HG02884 (cell line): Measurements from ENCODE around the gene ERF.

ENCODE experiments used
- ATAC-seq: cut with Tn5 transposase; IDR thresholded peaks from one replicate; pipeline ENCODE4 v1.9.1; 2021; ENCODE audit warnings: mild to moderate bottlenecking, moderate library complexity; ENCODE audit not compliant: unreplicated experiment

The ERF gene

DNA sequence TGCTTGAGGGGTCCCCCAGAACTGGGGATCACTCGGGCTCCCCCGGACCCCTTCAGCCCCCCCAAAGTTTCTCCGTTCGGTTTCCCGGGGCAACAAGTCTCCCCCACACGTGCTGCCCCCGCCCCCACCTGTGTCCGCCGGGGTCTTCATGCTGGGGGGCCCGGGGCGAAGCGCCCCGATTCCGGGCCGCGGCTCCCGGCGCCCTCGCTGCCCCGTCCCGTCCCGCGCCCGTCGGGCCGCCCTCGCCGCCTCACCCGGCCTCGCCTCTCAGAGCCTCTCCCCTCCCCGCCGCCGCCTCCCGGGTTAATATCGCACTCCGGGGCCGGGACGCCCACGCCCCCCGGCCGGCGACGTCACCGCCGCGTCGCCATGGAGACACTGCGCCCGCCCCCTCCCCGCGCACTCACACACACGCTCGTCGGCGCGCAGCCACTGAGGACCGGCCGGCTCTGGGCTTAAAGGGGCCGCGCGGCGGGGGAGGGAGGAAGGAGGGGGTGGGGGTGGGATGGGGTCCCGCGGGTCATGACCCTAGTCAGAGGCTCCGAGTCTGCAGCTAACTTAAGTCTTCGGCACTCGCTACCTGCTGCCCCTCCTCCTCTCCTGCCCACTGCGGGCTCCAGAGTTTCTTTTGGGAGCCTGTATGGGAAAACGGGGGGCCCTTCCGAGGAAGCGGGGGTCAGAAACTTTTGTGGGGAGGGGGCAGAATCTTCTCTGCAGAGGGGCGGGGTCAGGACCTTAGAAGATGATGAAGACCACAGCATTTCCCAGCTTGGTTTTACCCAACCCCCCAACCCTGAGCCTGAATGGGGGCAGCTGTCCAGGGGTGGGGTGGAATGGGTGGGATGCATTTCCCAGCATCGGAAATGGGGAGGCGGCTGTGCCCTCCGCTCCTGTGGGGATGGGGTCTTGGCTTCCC lies at the start of gene ERF:
TSS of gene ERF (minus strand) at position 279 of the 916 bp plus-strand sequence. CDS start at position 150, 129 bp downstream.
- peak; percentile 51 for ATAC-seq

- no peak for ATAC-seq
Observed at GRCh38 chr19:42303876-42304275, 48.9 kb upstream of the ERF start.

DNA sequence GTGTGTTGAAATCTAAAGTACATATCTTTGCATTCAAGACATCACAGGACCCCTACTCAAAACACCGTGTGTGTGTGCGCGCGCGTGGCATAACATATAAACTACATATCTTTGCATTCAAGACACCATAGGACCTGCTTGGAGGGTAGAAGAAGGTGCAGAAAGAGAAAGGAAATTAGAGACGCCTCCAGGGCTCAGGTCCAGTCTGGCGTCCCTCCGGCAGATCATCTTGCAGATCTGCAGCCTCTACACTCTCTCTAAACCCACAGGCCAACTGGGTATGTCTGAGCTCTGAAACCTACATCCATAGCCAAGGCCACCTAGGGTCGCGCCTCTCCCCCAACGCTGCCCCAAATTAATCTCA lies 48.2 kb upstream of the ERF start:
- ATAC-seq = no peak

GRCh38 chr19:42301646-42302203 lies 46.8 kb upstream of the ERF start, which contains the start of gene PRR19:
Gene PRR19, plus strand, starts transcription at chr19:42302132. Its CDS starts 7,453 bp downstream, at chr19:42309585.
- peak; percentile 14 for ATAC-seq

GRCh38 chr19:42297039-42297438 lies 42.1 kb upstream of the ERF start:
- no peak for ATAC-seq

- no peak for ATAC-seq
Observed at GRCh38 chr19:42295831-42296525, 41.0 kb upstream of the ERF start.

DNA sequence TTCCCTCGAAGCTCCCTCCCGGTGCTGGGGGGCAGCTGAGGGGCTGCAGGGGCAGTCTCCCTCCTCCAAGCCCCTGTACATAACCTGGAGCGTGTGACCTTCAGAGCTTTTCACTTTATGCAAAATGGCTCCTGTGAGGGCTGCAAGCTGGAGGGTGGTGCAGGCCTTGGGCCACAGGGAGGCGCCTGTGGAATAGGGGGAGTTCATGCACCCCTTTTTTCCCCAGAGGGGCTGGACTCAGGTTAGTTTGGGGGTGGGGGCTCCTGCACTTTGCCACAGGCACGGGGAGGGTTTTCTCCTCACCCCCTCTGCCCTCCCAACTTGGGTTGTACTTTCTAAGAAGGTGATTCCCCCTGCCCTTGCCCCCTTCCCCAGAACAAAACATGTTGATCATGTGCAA lies 40.4 kb upstream of the ERF start:
- no peak for ATAC-seq

GRCh38 chr19:42294471-42295137 lies 39.7 kb upstream of the ERF start:
- ATAC-seq = no peak

DNA sequence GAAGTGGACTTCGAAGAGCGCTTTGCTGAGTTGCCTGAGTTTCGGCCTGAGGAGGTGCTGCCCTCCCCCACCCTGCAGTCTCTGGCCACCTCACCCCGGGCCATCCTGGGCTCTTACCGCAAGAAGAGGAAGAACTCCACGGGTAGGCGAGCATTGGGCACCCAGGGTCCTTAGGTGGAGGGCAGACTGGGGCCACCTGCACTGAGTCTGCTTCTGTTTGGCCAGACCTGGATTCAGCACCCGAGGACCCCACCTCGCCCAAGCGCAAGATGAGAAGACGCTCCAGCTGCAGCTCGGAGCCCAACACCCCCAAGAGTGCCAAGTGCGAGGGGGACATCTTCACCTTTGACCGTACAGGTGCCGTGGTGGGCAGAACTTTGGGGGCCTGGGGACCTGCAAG lies 39.0 kb upstream of the ERF start:
- ATAC-seq = no peak

DNA sequence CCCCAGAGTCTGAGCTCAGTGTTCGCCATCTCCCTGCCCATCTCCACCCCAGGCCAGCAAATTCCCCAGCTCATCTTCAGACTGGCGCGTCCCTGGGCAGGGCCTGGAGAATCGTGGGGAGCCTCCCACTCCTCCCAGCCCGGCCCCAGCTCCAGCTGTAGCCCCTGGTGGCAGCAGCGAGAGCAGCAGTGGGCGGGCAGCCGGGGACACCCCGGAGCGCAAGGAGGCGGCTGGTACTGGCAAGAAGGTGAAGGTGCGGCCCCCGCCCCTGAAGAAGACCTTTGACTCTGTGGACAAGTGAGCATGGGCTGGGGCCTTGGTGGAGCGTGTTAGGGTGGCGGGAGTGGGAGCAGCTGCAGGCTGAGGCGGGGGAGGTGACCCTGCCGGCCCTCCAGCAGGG lies 38.6 kb upstream of the ERF start:
- ATAC-seq = no peak

GRCh38 chr19:42292963-42293362 lies 38.0 kb upstream of the ERF start:
- ATAC-seq = no peak

GRCh38 chr19:42292042-42292960 lies 37.4 kb upstream of the ERF start:
- no peak for ATAC-seq

- ATAC-seq = no peak
Observed at GRCh38 chr19:42291435-42291810, 36.5 kb upstream of the ERF start.

DNA sequence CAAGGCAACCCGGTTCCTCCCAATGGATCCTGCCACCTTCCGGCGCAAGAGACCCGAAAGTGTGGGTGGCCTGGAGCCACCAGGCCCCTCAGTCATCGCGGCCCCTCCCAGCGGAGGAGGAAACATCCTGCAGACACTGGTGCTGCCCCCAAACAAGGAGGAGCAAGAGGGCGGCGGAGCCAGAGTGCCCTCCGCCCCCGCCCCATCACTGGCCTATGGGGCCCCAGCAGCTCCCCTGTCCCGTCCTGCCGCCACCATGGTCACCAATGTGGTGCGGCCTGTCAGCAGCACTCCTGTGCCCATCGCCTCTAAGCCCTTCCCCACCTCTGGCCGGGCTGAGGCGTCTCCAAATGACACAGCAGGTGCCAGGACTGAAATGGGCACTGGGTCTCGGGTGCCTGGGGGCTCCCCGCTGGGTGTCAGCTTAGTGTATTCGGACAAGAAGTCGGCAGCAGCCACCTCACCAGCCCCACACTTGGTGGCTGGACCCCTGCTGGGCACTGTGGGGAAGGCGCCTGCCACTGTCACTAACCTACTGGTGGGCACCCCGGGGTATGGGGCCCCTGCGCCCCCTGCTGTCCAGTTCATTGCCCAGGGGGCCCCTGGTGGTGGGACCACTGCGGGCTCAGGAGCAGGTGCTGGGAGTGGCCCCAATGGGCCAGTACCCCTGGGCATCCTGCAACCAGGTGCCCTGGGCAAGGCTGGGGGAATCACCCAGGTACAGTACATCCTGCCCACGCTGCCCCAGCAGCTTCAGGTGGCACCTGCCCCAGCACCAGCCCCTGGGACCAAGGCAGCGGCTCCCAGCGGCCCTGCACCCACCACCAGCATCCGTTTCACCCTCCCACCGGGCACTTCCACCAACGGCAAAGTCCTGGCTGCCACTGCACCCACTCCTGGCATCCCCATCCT lies 35.9 kb upstream of the ERF start:
- ATAC-seq = no peak

DNA sequence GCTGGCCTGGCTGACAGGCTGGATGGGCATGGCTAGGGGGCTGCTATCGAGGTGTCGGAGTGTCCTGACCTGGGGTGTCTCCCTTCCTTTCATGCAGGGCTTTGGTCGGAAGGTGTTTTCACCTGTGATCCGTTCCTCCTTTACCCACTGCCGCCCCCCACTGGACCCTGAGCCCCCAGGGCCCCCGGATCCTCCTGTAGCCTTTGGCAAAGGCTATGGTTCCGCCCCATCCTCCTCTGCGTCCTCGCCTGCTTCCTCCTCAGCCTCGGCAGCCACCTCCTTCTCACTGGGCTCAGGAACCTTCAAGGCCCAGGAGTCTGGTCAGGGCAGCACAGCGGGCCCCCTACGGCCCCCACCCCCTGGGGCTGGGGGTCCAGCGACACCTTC lies 35.2 kb upstream of the ERF start:
- ATAC-seq = no peak

DNA sequence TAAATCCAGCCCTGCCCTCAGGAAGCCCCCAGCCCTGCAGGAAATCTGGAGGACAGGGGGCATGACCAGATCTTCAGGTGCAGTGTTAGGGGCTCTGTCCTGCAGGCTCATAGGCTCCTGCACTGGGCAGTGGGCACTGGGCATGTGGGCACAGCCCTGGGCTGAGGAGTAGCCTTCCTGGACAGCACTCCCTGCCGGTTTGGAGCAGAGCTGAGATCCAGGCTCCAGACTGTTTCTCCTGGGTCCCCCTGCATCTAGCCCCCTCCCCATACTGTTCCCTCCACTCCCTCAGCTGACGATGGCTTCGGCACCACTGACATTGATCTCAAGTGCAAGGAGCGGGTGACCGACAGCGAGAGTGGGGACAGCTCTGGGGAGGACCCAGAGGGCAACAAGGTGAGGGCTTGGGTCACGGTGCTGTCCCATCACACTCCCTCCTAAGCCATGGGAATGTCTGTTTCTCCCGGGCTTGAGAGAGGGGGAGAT lies 34.7 kb upstream of the ERF start:
- no peak for ATAC-seq

DNA sequence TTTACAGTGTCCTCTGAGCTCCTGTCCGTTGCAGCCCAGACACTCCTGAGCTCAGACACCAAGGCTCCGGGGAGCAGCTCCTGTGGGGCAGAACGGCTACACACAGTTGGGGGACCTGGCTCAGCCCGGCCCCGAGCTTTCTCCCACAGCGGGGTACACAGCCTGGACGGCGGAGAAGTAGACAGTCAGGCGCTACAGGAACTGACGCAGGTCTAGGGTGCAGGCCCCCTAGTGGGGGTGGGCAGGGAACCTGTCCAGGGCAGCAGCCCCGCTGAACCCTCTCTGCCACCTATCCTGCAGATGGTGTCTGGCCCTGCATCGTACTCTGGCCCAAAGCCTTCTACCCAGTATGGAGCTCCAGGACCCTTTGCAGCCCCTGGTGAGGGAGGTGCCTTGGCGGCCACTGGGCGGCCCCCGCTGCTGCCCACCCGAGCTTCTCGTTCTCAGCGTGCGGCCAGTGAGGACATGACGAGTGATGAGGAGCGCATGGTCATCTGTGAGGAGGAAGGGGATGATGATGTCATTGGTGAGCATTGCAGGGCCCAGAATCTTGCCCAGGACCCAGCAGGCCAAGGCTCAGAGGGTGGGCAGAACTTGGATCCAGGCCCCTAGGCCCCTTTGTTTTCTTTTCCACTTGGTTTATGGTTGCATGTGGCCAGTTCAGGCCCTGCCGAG lies 34.1 kb upstream of the ERF start:
- ATAC-seq = no peak

DNA sequence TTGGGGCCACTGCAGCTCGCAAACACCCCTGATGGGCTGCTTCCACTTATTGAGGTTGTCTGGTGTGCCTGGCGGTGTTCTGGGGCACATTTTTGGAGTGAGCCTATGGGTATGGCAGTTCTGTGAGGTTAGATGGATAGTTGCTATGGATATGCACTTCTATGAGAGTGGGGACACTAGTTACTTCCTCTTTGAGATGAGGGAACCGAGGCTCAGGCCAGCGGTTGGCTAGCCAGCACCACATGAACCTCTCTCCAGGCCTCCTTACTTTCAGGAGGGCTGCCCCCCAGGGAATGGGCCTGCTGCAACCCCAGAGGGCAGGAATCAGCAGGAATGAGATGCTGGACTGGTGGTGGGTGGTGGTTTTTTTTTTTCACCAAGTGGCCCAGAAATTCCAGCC lies 33.5 kb upstream of the ERF start:
- ATAC-seq = no peak

DNA sequence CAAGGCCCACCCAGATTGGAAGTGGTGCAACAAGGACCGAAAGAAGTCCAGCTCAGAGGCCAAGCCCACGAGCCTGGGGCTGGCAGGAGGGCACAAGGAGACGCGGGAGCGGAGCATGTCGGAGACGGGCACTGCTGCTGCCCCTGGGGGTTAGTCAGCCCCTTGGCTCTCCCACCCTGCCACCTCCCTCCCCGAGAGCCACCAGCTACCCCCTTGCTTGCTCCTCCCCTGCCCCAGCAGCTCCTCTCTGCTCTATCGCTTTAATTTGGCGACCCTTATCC lies 32.8 kb upstream of the ERF start:
- no peak for ATAC-seq
